PC-9 (cell line): Measurements from ENCODE around the gene FADD.

Source experiments
- EZH2 ChIP-seq: fragments of 200-600 bp; sonication (generic); IDR thresholded peaks from 2 replicates; pipeline ENCODE4 v1.8.0; 2017; ENCODE audit warnings: antibody characterized with exemption, low read depth
- TF ChIP-seq, protein P1 (sequence below): fragments of 200-600 bp; sonication (generic); conservative IDR thresholded peaks from 2 replicates; pipeline ENCODE4 v1.6.1; 2017; ENCODE audit warnings: mixed run types, antibody characterized with exemption, mild to moderate bottlenecking, moderate library complexity

DNA sequence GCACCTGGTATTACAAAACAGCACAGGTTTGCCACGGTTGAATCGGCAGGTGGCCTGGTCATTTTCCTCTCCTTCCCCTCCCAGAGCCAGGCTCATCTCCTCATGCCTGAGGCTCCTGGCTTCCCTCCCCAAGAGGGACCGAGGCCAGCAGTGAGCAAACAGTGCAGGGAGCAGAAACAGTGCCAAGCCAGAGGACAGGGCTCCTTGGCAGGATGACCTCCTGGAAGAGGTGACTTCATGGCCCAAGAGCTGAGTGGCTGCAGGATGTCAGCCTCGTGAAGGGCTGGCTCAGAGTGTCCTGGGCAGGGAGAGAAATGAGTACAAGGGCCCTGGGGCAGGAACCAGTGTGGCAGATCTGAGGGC is 44.6 kb downstream of the FADD start:
- TF ChIP-seq EZH2, result no peak
- TF ChIP-seq, protein P1, sequence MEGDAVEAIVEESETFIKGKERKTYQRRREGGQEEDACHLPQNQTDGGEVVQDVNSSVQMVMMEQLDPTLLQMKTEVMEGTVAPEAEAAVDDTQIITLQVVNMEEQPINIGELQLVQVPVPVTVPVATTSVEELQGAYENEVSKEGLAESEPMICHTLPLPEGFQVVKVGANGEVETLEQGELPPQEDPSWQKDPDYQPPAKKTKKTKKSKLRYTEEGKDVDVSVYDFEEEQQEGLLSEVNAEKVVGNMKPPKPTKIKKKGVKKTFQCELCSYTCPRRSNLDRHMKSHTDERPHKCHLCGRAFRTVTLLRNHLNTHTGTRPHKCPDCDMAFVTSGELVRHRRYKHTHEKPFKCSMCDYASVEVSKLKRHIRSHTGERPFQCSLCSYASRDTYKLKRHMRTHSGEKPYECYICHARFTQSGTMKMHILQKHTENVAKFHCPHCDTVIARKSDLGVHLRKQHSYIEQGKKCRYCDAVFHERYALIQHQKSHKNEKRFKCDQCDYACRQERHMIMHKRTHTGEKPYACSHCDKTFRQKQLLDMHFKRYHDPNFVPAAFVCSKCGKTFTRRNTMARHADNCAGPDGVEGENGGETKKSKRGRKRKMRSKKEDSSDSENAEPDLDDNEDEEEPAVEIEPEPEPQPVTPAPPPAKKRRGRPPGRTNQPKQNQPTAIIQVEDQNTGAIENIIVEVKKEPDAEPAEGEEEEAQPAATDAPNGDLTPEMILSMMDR, result no peak
